ENCODE measurements around the gene NFAT5. TPM values are rescaled to one million over a fixed set of nuclear protein-coding genes. Genes with fewer than 3 reads are reported as not detected.

Gene NFAT5
- total RNA-seq, 1 donor from 2014 or later, result 14.3 TPM

- no peak overlapping the region for H3K4me3 Mint-ChIP-seq
- Histone ChIP-seq H3K4me3 (no peak overlapping the region), H3K9me3 (ENCODE audit: low read depth) (no peaks in the 10 kb centered on the region), H4K20me1 (ENCODE audit: low read depth) (no peaks in the 10 kb centered on the region), H3K4me2 (no peak overlapping the region), H3F3A (ENCODE audit: low read depth) (peaks cover 9% of the 10 kb centered on the region), H3K27ac (no peak overlapping the region), H3K9ac (no peak overlapping the region), H3K36me3 (no peaks in the 10 kb centered on the region), H3K27me3 (no peaks in the 10 kb centered on the region), H2AFZ (replicated peaks) (no peak overlapping the region), H3K79me2 (ENCODE audit: low read depth) (no peaks in the 10 kb centered on the region), H3K4me1 (peaks cover 7% of the 10 kb centered on the region)
- H3K9me3 Mint-ChIP-seq, result no peaks in the 10 kb centered on the region
- peaks cover 47% of the 10 kb centered on the region for H3K4me1 Mint-ChIP-seq
- TF ChIP-seq EZH2 (IDR thresholded peaks at IDR 0.05) (no peak), EZH2phosphoT487 (IDR thresholded peaks at IDR 0.05) (no peak)
- TF ChIP-seq, protein P1, sequence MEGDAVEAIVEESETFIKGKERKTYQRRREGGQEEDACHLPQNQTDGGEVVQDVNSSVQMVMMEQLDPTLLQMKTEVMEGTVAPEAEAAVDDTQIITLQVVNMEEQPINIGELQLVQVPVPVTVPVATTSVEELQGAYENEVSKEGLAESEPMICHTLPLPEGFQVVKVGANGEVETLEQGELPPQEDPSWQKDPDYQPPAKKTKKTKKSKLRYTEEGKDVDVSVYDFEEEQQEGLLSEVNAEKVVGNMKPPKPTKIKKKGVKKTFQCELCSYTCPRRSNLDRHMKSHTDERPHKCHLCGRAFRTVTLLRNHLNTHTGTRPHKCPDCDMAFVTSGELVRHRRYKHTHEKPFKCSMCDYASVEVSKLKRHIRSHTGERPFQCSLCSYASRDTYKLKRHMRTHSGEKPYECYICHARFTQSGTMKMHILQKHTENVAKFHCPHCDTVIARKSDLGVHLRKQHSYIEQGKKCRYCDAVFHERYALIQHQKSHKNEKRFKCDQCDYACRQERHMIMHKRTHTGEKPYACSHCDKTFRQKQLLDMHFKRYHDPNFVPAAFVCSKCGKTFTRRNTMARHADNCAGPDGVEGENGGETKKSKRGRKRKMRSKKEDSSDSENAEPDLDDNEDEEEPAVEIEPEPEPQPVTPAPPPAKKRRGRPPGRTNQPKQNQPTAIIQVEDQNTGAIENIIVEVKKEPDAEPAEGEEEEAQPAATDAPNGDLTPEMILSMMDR (IDR thresholded peaks at IDR 0.05), result no peak
- DNase-seq (ENCODE audit: low spot score), result no peak
- no peak overlapping the region for H3K27ac Mint-ChIP-seq
- H3K27me3 Mint-ChIP-seq (ENCODE audit: insufficient read depth, low read depth), result peaks cover 8% of the 10 kb centered on the region
- no peaks in the 10 kb centered on the region for H3K36me3 Mint-ChIP-seq
These were observed 38.7 kb upstream of the NFAT5 start for GRCh38 chr16:69526831-69527655.

DNA sequence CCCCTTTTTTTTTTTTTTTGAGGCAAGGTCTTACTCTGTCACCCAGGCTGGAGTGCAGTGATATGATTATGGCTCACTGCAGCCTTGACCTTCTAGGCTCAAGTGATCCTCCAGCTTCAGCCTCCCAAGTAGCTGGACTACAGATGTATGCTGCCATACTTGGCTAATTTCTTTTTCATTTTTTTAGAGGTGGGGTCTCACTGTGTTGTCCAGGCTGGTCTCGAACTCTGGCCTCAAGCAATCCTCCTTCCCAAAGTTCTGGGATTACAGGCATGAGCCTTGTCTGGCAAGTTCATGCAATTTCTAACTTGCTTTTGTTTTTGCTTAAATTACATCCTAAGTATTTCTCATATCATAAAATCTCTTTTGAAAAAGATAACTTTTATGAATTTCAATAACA is 33.8 kb upstream of the NFAT5 start:
- no peak overlapping the region for H2AFZ ChIP-seq (replicated peaks)
- no peak overlapping the region for H3K4me3 ChIP-seq
- no peak overlapping the region for H3K9ac ChIP-seq
- H3K4me2 ChIP-seq, result no peak overlapping the region
- H3K27me3 ChIP-seq, result no peaks in the 10 kb centered on the region
- no peaks in the 10 kb centered on the region for H3F3A ChIP-seq (ENCODE audit: low read depth)
- no peaks in the 10 kb centered on the region for H3K9me3 ChIP-seq (ENCODE audit: low read depth)
- H3K9me3 Mint-ChIP-seq, result no peaks in the 10 kb centered on the region
- no peak overlapping the region for H3K27ac Mint-ChIP-seq
- no peak overlapping the region for H3K4me3 Mint-ChIP-seq
- H4K20me1 ChIP-seq (ENCODE audit: low read depth), result no peaks in the 10 kb centered on the region
- no peaks in the 10 kb centered on the region for H3K79me2 ChIP-seq (ENCODE audit: low read depth)
- peaks cover 3% of the 10 kb centered on the region for H3K4me1 ChIP-seq
- TF ChIP-seq, protein P1 (IDR thresholded peaks at IDR 0.05), result no peak
- no peak for TF ChIP-seq EZH2phosphoT487 (IDR thresholded peaks at IDR 0.05)
- TF ChIP-seq EZH2 (IDR thresholded peaks at IDR 0.05), result no peak
- H3K27ac ChIP-seq, result no peak overlapping the region
- H3K27me3 Mint-ChIP-seq (ENCODE audit: insufficient read depth, low read depth), result no peaks in the 10 kb centered on the region
- no peaks in the 10 kb centered on the region for H3K36me3 ChIP-seq
- H3K4me1 Mint-ChIP-seq, result peaks cover 28% of the 10 kb centered on the region
- H3K36me3 Mint-ChIP-seq, result no peaks in the 10 kb centered on the region
- DNase-seq (ENCODE audit: low spot score), result no peak

- Mint-ChIP-seq H3K4me3 (no peak overlapping the region), H3K36me3 (no peaks in the 10 kb centered on the region), H3K27me3 (ENCODE audit: insufficient read depth, low read depth) (no peaks in the 10 kb centered on the region), H3K27ac (peak overlapping the region; percentile 62), H3K4me1 (peaks cover 32% of the 10 kb centered on the region), H3K9me3 (no peaks in the 10 kb centered on the region)
- TF ChIP-seq EZH2 (IDR thresholded peaks at IDR 0.05), result no peak
- TF ChIP-seq EZH2phosphoT487 (IDR thresholded peaks at IDR 0.05), result no peak
- TF ChIP-seq, protein P1 (IDR thresholded peaks at IDR 0.05), result no peak
- no peaks in the 10 kb centered on the region for H4K20me1 ChIP-seq (ENCODE audit: low read depth)
- no peak overlapping the region for H3K9ac ChIP-seq
- no peaks in the 10 kb centered on the region for H3F3A ChIP-seq (ENCODE audit: low read depth)
- no peaks in the 10 kb centered on the region for H3K27me3 ChIP-seq
- no peak overlapping the region for H3K27ac ChIP-seq
- H2AFZ ChIP-seq (replicated peaks), result no peak overlapping the region
- H3K4me2 ChIP-seq, result no peak overlapping the region
- no peak overlapping the region for H3K4me3 ChIP-seq
- DNase-seq (ENCODE audit: low spot score), result no peak
- H3K79me2 ChIP-seq (ENCODE audit: low read depth), result no peaks in the 10 kb centered on the region
- H3K36me3 ChIP-seq, result no peaks in the 10 kb centered on the region
- H3K9me3 ChIP-seq (ENCODE audit: low read depth), result no peaks in the 10 kb centered on the region
- peaks cover 3% of the 10 kb centered on the region for H3K4me1 ChIP-seq
These were observed 32.9 kb upstream of the NFAT5 start for GRCh38 chr16:69532641-69533455.

Data from neural progenitor cell (in vitro differentiated cells).